ENCODE measurements around the gene CAMTA2. TPM values are rescaled to one million over a fixed set of nuclear protein-coding genes. Genes with fewer than 3 reads are reported as not detected.
A peak's percentile ranks its signal among the peaks of the same experiment; 100 is the strongest.

Gene CAMTA2
- total and polyA plus RNA-seq, 2 experiments from 2014 or later, result 4.4 to 8.7 TPM

DNA sequence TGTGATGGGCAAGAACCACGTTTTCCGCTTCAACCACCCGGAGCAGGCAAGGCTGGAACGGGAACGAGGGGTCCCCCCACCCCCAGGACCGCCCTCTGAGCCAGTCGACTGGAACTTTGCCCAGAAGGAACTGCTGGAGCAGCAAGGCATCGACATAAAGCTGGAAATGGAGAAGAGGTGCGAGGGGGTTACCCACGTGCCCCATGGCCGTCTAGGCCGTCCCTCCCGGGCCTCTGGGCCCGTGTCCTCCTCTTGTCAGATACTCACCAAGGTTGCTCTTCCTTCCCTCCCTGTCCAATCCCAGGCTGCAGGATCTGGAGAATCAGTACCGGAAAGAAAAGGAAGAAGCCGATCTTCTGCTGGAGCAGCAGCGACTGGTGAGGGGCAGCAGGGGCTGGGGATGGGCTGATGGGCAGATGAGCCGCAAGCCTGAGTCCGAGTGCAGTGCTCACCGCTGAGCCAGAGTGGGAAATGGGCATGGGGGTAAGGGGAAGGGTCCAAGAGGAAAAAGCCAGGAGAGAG, 33.1 kb upstream of the CAMTA2 start (continued):
- TF ChIP-seq ZNF462 (CRISPR knock-in tag; IDR thresholded peaks at IDR 0.05) (no peak), NANOG (IDR thresholded peaks at IDR 0.05; ENCODE audit: borderline replicate concordance) (no peak), CTCF (conservative IDR thresholded peaks at IDR 0.05; ENCODE audit: low read depth in 2 of 2) (no peak), CREB1 (CRISPR knock-in tag; IDR thresholded peaks at IDR 0.05; ENCODE audit: low read depth) (no peak), ZNF331 (CRISPR knock-in tag; IDR thresholded peaks at IDR 0.05; ENCODE audit: low read depth) (no peak)

- Histone ChIP-seq H3K27ac (ENCODE audit: low read depth) (no peak overlapping the region), H3K4me1 (ENCODE audit: insufficient read depth) (no peaks in the 10 kb centered on the region), H3K79me2 (replicated peaks; ENCODE audit: insufficient read depth) (no peaks in the 10 kb centered on the region), H3K36me3 (ENCODE audit: insufficient read depth) (peaks cover 17% of the 10 kb centered on the region), H3K4me3 (no peak overlapping the region), H3K27me3 (ENCODE audit: insufficient read depth) (no peaks in the 10 kb centered on the region), H4K20me1 (replicated peaks; ENCODE audit: insufficient read depth) (peaks cover 6% of the 10 kb centered on the region; the same call in 1 of the 2 replicates), H3K9me2 (ENCODE audit: insufficient read depth) (no peaks in the 10 kb centered on the region), H2AFZ (no peak overlapping the region), H3F3A (replicated peaks; ENCODE audit: low read depth) (no peaks in the 10 kb centered on the region), H3K4me2 (no peak overlapping the region)
- no peaks in the 10 kb centered on the region for H3K9me3 Mint-ChIP-seq
- ATAC-seq, result peak; percentile 91
- peak; percentile 42 for DNase-seq (ENCODE audit: low spot score)
- H3K4me3 Mint-ChIP-seq, result no peak overlapping the region
- no peak overlapping the region for H3K27ac Mint-ChIP-seq
- peaks cover 59% of the 10 kb centered on the region for H3K36me3 Mint-ChIP-seq (ENCODE audit: low read depth)
- no peaks in the 10 kb centered on the region for H3K4me1 Mint-ChIP-seq
- peaks cover 2% of the 10 kb centered on the region for H3K27me3 Mint-ChIP-seq (ENCODE audit: insufficient read depth, low read depth, poor library complexity)
- TF ChIP-seq EZH2 (IDR thresholded peaks at IDR 0.05; ENCODE audit: low read depth, unreplicated experiment), result no peak
- no peak for TF ChIP-seq ZNF331 (CRISPR knock-in tag; IDR thresholded peaks at IDR 0.05; ENCODE audit: low read depth)
- peak; percentile 25 to 69; a peak in 3 of 4 replicates for TF ChIP-seq CTCF (conservative IDR thresholded peaks at IDR 0.05; ENCODE audit: low read depth in 2 of 2)
These were observed 32.0 kb upstream of the CAMTA2 start for GRCh38 chr17:5019475-5019956.

Data from GM23338 (cell line).